Measurements from ENCODE around the gene UVRAG.
"Not testable (repeated sequence)": the region's sequence is repeated elsewhere in the genome, so short reads cannot be mapped to it uniquely, and the experiment has no call there.

Gene UVRAG

GRCh38 chr11:76074148-76075095, 259.4 kb downstream of the UVRAG start:
- no peak for DNase-seq (ENCODE audit: low read depth, low spot score)
- H3K4me3 ChIP-seq (ENCODE audit: low read length): no peak overlapping the region

- DNase-seq (ENCODE audit: low read depth, low spot score): no peak
- H3K4me3 ChIP-seq (ENCODE audit: low read length): no peak overlapping the region
Measured at GRCh38 chr11:76075716-76076115, 260.7 kb downstream of the UVRAG start.

GRCh38 chr11:76076253-76076652, 261.2 kb downstream of the UVRAG start:
- not testable (repeated sequence) for H3K4me3 ChIP-seq (ENCODE audit: low read length); DNase-seq (ENCODE audit: low read depth, low spot score)

GRCh38 chr11:76076749-76077148, 261.7 kb downstream of the UVRAG start:
- no peak overlapping the region for H3K4me3 ChIP-seq (ENCODE audit: low read length)
- no peak for DNase-seq (ENCODE audit: low read depth, low spot score)

GRCh38 chr11:76077575-76078150, 262.7 kb downstream of the UVRAG start:
- DNase-seq (ENCODE audit: low read depth, low spot score): no peak
- H3K4me3 ChIP-seq (ENCODE audit: low read length): no peak overlapping the region

- not testable (repeated sequence) for H3K4me3 ChIP-seq (ENCODE audit: low read length); DNase-seq (ENCODE audit: low read depth, low spot score)
Measured at GRCh38 chr11:76081084-76081483, 266.1 kb downstream of the UVRAG start.

- DNase-seq (ENCODE audit: low read depth, low spot score): no peak
- no peak overlapping the region for H3K4me3 ChIP-seq (ENCODE audit: low read length)
Measured at GRCh38 chr11:76083563-76084451, 268.8 kb downstream of the UVRAG start.

- no peak overlapping the region for H3K4me3 ChIP-seq (ENCODE audit: low read length)
- DNase-seq (ENCODE audit: low read depth, low spot score): no peak
Measured at GRCh38 chr11:76085270-76085669, 270.3 kb downstream of the UVRAG start.

GRCh38 chr11:76086743-76087635, 272.0 kb downstream of the UVRAG start:
- DNase-seq (ENCODE audit: low read depth, low spot score): no peak
- H3K4me3 ChIP-seq (ENCODE audit: low read length): no peak overlapping the region

- no peak for DNase-seq (ENCODE audit: low read depth, low spot score)
- no peak overlapping the region for H3K4me3 ChIP-seq (ENCODE audit: low read length)
Measured at GRCh38 chr11:76087749-76088148, 272.7 kb downstream of the UVRAG start.

GRCh38 chr11:76088511-76088910, 273.5 kb downstream of the UVRAG start:
- DNase-seq (ENCODE audit: low read depth, low spot score): no peak

GRCh38 chr11:76090174-76090573, 275.2 kb downstream of the UVRAG start:
- no peak for DNase-seq (ENCODE audit: low read depth, low spot score)

More at GRCh38 chr11:76088511-76088910, 273.5 kb downstream of the UVRAG start:
- H3K4me3 ChIP-seq (ENCODE audit: low read length): no peak overlapping the region

GRCh38 chr11:76090821-76091220, 275.8 kb downstream of the UVRAG start:
- DNase-seq (ENCODE audit: low read depth, low spot score): no peak
- no peak overlapping the region for H3K4me3 ChIP-seq (ENCODE audit: low read length)

More at GRCh38 chr11:76090174-76090573, 275.2 kb downstream of the UVRAG start:
- no peak overlapping the region for H3K4me3 ChIP-seq (ENCODE audit: low read length)

- no peak for DNase-seq (ENCODE audit: low read depth, low spot score)
- no peak overlapping the region for H3K4me3 ChIP-seq (ENCODE audit: low read length)
Measured at GRCh38 chr11:76094740-76095139, 279.7 kb downstream of the UVRAG start.

GRCh38 chr11:76095891-76096290, 280.9 kb downstream of the UVRAG start:
- no peak overlapping the region for H3K4me3 ChIP-seq (ENCODE audit: low read length)
- no peak for DNase-seq (ENCODE audit: low read depth, low spot score)

GRCh38 chr11:76096552-76096951, 281.5 kb downstream of the UVRAG start:
- no peak for DNase-seq (ENCODE audit: low read depth, low spot score)
- H3K4me3 ChIP-seq (ENCODE audit: low read length): no peak overlapping the region

GRCh38 chr11:76102802-76103201, 287.8 kb downstream of the UVRAG start:
- DNase-seq (ENCODE audit: low read depth, low spot score): no peak
- no peak overlapping the region for H3K4me3 ChIP-seq (ENCODE audit: low read length)

GRCh38 chr11:76103460-76103859, 288.4 kb downstream of the UVRAG start:
- H3K4me3 ChIP-seq (ENCODE audit: low read length): no peak overlapping the region
- no peak for DNase-seq (ENCODE audit: low read depth, low spot score)

GRCh38 chr11:76104285-76104684, 289.3 kb downstream of the UVRAG start:
- no peak overlapping the region for H3K4me3 ChIP-seq (ENCODE audit: low read length)
- DNase-seq (ENCODE audit: low read depth, low spot score): no peak
